ENCODE results near the gene PSTK. TPM values are rescaled to one million over a fixed set of nuclear protein-coding genes. Genes with fewer than 3 reads are reported as not detected.

PSTK gene
- total and polyA plus RNA-seq, 9 of the 15 experiments (the other 6 are each of a cell fraction or from before 2014, with no cell fraction given), result 13.2 to 49.7 (median 18.9) TPM

- TF ChIP-seq RFX5 (IDR thresholded peaks at IDR 0.05; ENCODE audit: low read depth, low read length), result no peak
- TF ChIP-seq TBP (optimal IDR thresholded peaks at IDR 0.05; ENCODE audit: low read depth, low read length), result peak; percentile 83
- no peak for TF ChIP-seq NBN (IDR thresholded peaks at IDR 0.05; ENCODE audit: low read depth)
- no peak for TF ChIP-seq HDAC2 (IDR thresholded peaks at IDR 0.05)
- TF ChIP-seq, protein P1, sequence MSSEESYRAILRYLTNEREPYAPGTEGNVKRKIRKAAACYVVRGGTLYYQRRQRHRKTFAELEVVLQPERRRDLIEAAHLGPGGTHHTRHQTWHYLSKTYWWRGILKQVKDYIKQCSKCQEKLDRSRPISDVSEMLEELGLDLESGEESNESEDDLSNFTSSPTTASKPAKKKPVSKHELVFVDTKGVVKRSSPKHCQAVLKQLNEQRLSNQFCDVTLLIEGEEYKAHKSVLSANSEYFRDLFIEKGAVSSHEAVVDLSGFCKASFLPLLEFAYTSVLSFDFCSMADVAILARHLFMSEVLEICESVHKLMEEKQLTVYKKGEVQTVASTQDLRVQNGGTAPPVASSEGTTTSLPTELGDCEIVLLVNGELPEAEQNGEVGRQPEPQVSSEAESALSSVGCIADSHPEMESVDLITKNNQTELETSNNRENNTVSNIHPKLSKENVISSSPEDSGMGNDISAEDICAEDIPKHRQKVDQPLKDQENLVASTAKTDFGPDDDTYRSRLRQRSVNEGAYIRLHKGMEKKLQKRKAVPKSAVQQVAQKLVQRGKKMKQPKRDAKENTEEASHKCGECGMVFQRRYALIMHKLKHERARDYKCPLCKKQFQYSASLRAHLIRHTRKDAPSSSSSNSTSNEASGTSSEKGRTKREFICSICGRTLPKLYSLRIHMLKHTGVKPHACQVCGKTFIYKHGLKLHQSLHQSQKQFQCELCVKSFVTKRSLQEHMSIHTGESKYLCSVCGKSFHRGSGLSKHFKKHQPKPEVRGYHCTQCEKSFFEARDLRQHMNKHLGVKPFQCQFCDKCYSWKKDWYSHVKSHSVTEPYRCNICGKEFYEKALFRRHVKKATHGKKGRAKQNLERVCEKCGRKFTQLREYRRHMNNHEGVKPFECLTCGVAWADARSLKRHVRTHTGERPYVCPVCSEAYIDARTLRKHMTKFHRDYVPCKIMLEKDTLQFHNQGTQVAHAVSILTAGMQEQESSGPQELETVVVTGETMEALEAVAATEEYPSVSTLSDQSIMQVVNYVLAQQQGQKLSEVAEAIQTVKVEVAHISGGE (CRISPR knock-in tag; IDR thresholded peaks at IDR 0.05), result no peak
- no peak for TF ChIP-seq U2AF2 (optimal IDR thresholded peaks at IDR 0.05; ENCODE audit: low read depth, low read length)
- TF ChIP-seq KDM2B (CRISPR knock-in tag; IDR thresholded peaks at IDR 0.05), result no peak
- TF ChIP-seq RBBP5 (IDR thresholded peaks at IDR 0.05; ENCODE audit: borderline replicate concordance, insufficient read depth, low read length, poor library complexity, severe bottlenecking), result peak; percentile 79
- TF ChIP-seq, protein P2, sequence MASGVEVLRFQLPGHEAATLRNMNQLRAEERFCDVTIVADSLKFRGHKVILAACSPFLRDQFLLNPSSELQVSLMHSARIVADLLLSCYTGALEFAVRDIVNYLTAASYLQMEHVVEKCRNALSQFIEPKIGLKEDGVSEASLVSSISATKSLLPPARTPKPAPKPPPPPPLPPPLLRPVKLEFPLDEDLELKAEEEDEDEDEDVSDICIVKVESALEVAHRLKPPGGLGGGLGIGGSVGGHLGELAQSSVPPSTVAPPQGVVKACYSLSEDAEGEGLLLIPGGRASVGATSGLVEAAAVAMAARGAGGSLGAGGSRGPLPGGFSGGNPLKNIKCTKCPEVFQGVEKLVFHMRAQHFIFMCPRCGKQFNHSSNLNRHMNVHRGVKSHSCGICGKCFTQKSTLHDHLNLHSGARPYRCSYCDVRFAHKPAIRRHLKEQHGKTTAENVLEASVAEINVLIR (CRISPR knock-in tag; IDR thresholded peaks at IDR 0.05), result no peak
- TF ChIP-seq, protein P3, sequence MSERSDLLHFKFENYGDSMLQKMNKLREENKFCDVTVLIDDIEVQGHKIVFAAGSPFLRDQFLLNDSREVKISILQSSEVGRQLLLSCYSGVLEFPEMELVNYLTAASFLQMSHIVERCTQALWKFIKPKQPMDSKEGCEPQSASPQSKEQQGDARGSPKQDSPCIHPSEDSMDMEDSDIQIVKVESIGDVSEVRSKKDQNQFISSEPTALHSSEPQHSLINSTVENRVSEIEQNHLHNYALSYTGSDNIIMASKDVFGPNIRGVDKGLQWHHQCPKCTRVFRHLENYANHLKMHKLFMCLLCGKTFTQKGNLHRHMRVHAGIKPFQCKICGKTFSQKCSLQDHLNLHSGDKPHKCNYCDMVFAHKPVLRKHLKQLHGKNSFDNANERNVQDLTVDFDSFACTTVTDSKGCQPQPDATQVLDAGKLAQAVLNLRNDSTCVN (CRISPR knock-in tag; IDR thresholded peaks at IDR 0.05), result no peak
- no peak for TF ChIP-seq REST (IDR thresholded peaks at IDR 0.05; ENCODE audit: borderline replicate concordance)
- no peak for TF ChIP-seq REST (CRISPR knock-in tag; IDR thresholded peaks at IDR 0.05; ENCODE audit: low read depth)
- TF ChIP-seq ZKSCAN1 (IDR thresholded peaks at IDR 0.05; ENCODE audit: low read depth, low read length), result no peak
These were observed 28.3 kb downstream of the PSTK start, which contains the start of the genes ACADSB and IKZF5 (continued) for GRCh38 chr10:123008355-123009104.

Measured in K562 (cell line).